ACC112 (cell line): Measurements from ENCODE around the gene KRTAP25-1.

Experiments
- H2AFZ ChIP-seq: fragments of 200-600 bp; sonication (generic); one replicate; pipeline ENCODE4 v1.6.0; 2017; ENCODE audit warnings: antibody characterized with exemption, low read length; ENCODE audit not compliant: unreplicated experiment
- H3K27ac ChIP-seq: fragments of 200-600 bp; sonication (generic); 2 replicates; pipeline ENCODE4 v1.5.1; 2014; ENCODE audit warnings: low read depth, mild to moderate bottlenecking, antibody characterized with exemption, low read length, moderate library complexity
- H3K27me3 ChIP-seq: fragments of 200-600 bp; sonication (generic); 2 replicates; pipeline ENCODE4 v1.6.1; 2014; ENCODE audit warnings: mild to moderate bottlenecking, antibody characterized with exemption, low read length, moderate library complexity, mixed read lengths; ENCODE audit not compliant: insufficient read depth
- H3K36me3 ChIP-seq: fragments of 200-600 bp; sonication (generic); 2 replicates; pipeline ENCODE4 v1.6.1; 2016; ENCODE audit warnings: mild to moderate bottlenecking, antibody characterized with exemption, low read length, moderate library complexity, mixed read lengths; ENCODE audit not compliant: insufficient read depth
- H3K4me1 ChIP-seq: fragments of 200-600 bp; sonication (generic); one replicate; pipeline ENCODE4 v1.6.1; 2016; ENCODE audit warnings: low read length, mixed read lengths; ENCODE audit not compliant: insufficient read depth, unreplicated experiment, control insufficient read depth
- H3K4me3 ChIP-seq: fragments of 200-600 bp; sonication (generic); 2 replicates; pipeline ENCODE4 v1.5.1; 2014; ENCODE audit warnings: mild to moderate bottlenecking, low read depth, low read length
- H3K79me2 ChIP-seq: fragments of 200-600 bp; sonication (generic); one replicate; pipeline ENCODE4 v1.6.0; 2016; ENCODE audit warnings: low read length; ENCODE audit not compliant: control insufficient read depth, unreplicated experiment, insufficient read depth

The KRTAP25-1 gene, protein sequence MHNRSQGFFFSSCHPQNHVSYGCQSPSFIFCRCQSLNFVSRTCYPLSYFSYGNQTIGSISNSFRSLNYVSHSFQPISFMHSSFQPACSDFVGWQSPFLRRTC

DNA sequence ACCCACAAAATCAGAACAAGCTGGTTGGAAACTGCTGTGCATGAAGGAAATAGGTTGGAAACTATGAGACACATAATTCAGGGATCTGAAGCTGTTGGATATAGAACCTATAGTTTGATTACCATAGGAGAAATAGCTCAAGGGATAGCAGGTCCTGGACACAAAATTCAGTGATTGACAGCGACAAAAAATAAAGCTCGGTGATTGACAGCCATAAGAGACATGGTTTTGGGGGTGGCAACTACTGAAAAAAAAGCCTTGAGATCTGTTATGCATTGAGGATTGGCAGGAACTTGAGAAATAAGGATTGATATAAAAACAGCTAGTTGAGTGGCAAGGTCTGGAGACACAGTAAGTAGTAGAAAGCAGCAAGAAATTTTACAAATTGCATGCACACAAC, at the start of gene KRTAP25-1:
Gene KRTAP25-1, minus strand, starts transcription at position 300 of the 400 bp plus-strand sequence. Its CDS starts 24 bp downstream, at position 276.
- H3K36me3 ChIP-seq, result no peaks in the 10 kb centered on the region
- no peak within 1 kb of the TSS for H3K27ac ChIP-seq
- no peak within 1 kb of the TSS for H2AFZ ChIP-seq
- peaks cover 4% of the 10 kb centered on the region; the same call in 1 of the 2 replicates for H3K27me3 ChIP-seq
- H3K4me3 ChIP-seq, result no peak within 1 kb of the TSS
- H3K79me2 ChIP-seq, result no peaks in the 10 kb centered on the region
- H3K4me1 ChIP-seq, result no peaks in the 10 kb centered on the region

DNA sequence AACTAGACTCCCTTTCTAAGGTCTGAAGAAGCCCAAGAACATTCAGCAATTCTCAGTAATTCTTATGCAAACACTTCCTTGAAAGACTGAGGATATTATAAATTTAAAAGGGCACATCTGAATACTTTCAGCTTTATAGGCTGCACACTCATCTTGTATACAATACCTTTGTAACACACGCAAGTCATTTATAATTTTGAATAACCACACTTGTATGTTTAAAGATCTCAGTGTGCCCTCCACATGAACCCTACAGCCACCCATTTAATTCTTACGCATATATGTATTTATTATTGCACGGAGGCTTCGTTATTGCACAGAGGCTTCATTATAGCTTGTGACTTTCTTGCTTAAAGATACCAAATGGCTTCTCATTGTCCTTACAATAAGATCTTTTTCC, 49.4 kb upstream of the KRTAP25-1 start:
- Histone ChIP-seq H3K79me2 (no peaks in the 10 kb centered on the region), H3K4me1 (no peaks in the 10 kb centered on the region), H3K4me3 (no peak overlapping the region), H2AFZ (no peak overlapping the region), H3K27ac (no peak overlapping the region), H3K36me3 (no peaks in the 10 kb centered on the region), H3K27me3 (no peaks in the 10 kb centered on the region)

DNA sequence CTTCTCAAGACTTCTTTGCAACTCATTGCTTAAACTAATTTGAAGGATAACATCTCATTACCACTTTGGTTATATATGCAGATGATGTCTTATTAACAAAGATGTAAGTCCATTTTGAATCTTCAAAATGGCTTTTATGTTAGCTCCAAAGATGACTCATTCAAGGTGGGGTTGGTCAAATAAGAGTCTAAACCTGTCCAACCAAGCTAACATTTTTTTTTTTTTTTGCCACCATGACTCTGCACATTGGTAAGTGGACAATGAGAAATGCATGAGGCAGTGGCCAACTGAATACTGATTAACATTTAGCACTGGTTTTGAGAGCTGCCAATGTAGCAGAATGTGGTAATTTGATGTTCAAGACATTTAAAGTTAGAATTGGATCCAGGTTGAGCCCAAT, 48.5 kb upstream of the KRTAP25-1 start:
- Histone ChIP-seq H3K27ac (no peak overlapping the region), H3K4me3 (no peak overlapping the region), H3K79me2 (no peaks in the 10 kb centered on the region), H3K4me1 (no peaks in the 10 kb centered on the region), H2AFZ (no peak overlapping the region), H3K36me3 (no peaks in the 10 kb centered on the region), H3K27me3 (no peaks in the 10 kb centered on the region)

DNA sequence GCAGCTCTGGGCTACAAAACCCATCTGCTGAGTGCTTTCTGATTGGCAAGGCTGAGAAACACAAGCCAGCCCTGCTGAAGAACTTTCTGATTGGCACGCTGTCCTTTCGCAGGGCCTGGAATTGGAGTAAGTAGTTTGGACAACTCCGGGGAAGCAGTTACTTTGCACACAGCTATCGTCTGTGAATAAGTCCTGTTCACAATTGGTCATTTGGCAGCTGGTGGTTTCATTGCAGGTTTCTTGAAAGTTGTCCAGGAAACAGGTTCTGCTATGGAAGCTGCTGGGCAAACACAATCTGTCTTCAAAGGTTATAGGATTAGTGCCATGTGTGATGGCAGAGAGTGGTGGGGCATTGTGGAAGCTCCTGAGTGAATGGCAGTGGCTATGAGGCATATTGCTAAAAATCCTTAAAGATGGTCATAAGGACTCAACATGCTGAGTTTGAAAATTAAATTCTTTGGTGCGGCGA, 48.0 kb upstream of the KRTAP25-1 start, which contains the start of gene KRTAP27-1:
Gene KRTAP27-1, minus strand, starts transcription at position 419 of the 469 bp plus-strand sequence. Its CDS starts 26 bp downstream, at position 393.
- no peak within 1 kb of the TSS for H2AFZ ChIP-seq
- H3K27ac ChIP-seq, result no peak within 1 kb of the TSS
- no peaks in the 10 kb centered on the region for H3K79me2 ChIP-seq
- H3K4me1 ChIP-seq, result no peaks in the 10 kb centered on the region
- no peak within 1 kb of the TSS for H3K4me3 ChIP-seq
- no peaks in the 10 kb centered on the region for H3K36me3 ChIP-seq
- no peaks in the 10 kb centered on the region for H3K27me3 ChIP-seq

DNA sequence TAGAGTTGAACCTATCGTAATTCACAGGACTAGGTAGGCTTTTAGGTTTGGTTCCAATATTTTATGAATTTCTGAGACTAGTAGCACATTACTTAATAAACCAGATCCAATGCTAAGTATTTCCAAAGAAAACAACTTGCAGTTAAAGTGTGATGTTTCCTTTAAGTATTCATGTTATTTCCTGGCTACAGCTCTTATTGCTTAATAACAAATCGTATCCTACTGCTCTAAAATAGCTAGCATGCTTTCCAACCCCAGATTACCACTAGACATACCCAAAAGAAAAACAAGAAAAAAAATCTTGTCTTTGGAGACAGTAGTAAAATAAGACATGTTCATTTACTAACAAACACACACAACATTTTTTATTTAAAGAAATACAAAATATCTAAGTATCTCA, 47.3 kb upstream of the KRTAP25-1 start:
- H2AFZ ChIP-seq, result no peak overlapping the region
- H3K79me2 ChIP-seq, result no peaks in the 10 kb centered on the region
- no peak overlapping the region for H3K4me3 ChIP-seq
- H3K4me1 ChIP-seq, result no peaks in the 10 kb centered on the region
- H3K27ac ChIP-seq, result no peak overlapping the region
- H3K36me3 ChIP-seq, result no peaks in the 10 kb centered on the region
- H3K27me3 ChIP-seq, result no peaks in the 10 kb centered on the region

DNA sequence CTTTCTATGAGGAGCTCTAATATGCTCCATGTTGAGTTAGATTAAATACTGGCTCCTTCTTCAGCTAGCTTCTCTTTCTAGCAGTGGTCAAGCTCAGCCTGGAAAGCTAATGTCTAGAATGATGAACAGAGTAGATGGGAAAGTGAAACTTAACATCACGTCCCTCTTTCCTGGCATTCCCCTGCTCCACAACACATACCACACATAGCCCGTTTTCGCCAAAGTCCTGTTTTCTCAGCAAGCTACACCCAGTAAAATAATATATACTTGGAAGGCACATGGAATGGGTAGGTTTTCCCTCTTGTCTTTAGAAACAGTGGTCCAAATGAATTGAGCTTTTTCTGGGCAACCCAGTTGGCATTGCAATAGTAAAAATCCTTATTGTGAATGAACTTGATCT, 44.4 kb upstream of the KRTAP25-1 start:
- H3K4me1 ChIP-seq, result no peaks in the 10 kb centered on the region
- peak overlapping the region; percentile 8; the same call in 1 of the 2 replicates for H3K4me3 ChIP-seq
- H3K79me2 ChIP-seq, result no peaks in the 10 kb centered on the region
- H3K27ac ChIP-seq, result no peak overlapping the region
- H3K36me3 ChIP-seq, result no peaks in the 10 kb centered on the region
- H2AFZ ChIP-seq, result no peak overlapping the region
- H3K27me3 ChIP-seq, result no peaks in the 10 kb centered on the region

DNA sequence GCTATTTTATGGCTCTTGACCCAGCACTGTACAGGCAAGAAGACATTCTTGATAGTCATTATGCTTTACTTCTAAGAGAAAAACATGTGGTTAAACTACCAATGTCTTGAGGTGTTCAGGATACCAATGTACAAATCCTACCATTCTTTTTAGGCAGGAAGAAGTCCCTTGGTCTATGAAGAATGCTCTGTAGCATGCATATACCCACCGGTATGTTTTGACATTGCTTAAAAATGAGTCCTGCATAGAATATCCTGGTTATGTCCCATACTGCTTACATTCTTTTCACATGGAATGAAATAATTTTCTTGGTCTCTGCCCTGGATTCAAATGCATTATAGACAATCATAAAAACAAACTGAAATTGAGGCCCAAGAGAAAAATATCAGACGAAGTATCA, 43.4 kb upstream of the KRTAP25-1 start:
- no peak overlapping the region for H2AFZ ChIP-seq
- H3K4me3 ChIP-seq, result no peak overlapping the region
- H3K36me3 ChIP-seq, result no peaks in the 10 kb centered on the region
- H3K27ac ChIP-seq, result no peak overlapping the region
- no peaks in the 10 kb centered on the region for H3K4me1 ChIP-seq
- H3K27me3 ChIP-seq, result no peaks in the 10 kb centered on the region
- no peaks in the 10 kb centered on the region for H3K79me2 ChIP-seq

DNA sequence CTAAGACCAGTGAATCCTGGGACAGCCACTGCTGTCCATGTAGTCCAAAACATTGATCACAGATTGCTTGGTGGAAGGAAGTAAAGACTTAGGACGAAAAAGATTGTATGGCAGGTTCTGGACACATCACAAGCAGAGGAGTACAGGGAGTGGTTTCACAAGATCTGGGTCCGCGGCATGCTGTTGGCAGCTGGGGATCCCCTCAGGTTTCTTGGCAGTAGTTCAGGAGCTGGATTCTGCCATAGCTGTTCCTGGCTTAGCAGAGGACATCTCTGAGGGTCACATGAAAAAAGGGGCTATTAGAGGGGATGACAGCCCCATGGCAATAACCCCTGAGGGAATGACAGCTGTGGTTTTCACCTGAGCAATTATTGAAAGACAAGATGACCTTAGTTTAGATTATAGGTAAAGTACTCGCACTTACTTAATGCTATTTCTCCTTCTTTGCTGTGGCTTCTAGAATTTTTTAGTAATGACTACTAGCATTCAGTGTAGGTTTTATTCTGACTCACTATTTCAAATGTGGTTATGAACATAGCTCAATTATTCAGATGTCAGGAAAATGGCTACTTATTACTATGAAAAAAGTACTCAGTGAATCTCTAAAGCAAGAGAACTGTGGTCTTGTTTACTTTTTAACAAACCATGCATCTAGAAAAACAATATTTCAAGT, 40.0 kb upstream of the KRTAP25-1 start:
- H3K4me1 ChIP-seq, result no peaks in the 10 kb centered on the region
- no peak overlapping the region for H3K27ac ChIP-seq
- H3K27me3 ChIP-seq, result no peaks in the 10 kb centered on the region
- no peaks in the 10 kb centered on the region for H3K79me2 ChIP-seq
- no peak overlapping the region for H3K4me3 ChIP-seq
- H2AFZ ChIP-seq, result no peak overlapping the region
- no peaks in the 10 kb centered on the region for H3K36me3 ChIP-seq

DNA sequence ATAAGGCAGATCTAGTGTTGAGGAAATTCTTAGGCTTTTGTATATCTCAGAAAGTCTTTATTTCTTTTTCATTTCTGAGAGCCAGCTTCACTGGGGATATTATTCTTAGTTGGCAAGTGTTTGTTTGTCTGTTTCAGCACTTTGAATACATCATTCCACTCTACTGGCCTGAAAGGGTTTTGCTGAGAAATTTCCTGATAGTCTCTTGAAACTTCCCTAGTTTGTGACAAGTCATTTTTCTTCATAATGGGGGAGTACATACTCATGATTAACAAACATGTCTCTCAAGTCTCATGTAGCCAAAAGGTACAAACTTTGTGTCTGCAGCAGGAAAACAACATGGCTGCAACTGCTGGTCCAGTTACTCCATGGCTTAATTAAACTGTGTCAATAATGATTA, 37.1 kb upstream of the KRTAP25-1 start:
- H3K4me3 ChIP-seq, result no peak overlapping the region
- H3K27ac ChIP-seq, result no peak overlapping the region
- no peaks in the 10 kb centered on the region for H3K4me1 ChIP-seq
- H3K36me3 ChIP-seq, result no peaks in the 10 kb centered on the region
- H3K27me3 ChIP-seq, result no peaks in the 10 kb centered on the region
- no peaks in the 10 kb centered on the region for H3K79me2 ChIP-seq
- no peak overlapping the region for H2AFZ ChIP-seq

DNA sequence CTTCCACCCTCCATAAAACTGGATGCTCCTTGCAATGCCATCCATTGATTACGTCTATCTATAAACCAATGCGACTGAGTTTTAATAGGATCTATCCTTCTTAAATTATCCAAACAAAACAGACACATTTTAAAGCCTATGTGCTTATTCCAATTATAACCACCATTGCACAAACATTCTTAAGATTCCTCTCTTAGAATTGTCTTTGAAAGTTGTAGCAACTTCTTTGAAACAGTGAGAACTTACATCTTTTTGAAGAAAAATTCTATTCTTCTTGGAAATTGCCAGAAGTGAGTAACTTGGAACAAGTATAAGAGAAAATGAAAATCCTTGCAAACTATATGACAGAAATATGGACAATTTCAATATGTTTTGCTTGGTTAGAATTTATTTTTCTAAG, 30.9 kb upstream of the KRTAP25-1 start, which contains the start of gene KRTAP26-1:
Gene KRTAP26-1, minus strand, starts transcription at position 101 of the 400 bp plus-strand sequence. CDS start 280 bp downstream, outside the sequence.
- Histone ChIP-seq H3K79me2 (no peaks in the 10 kb centered on the region), H3K4me3 (no peak within 1 kb of the TSS), H2AFZ (no peak within 1 kb of the TSS), H3K27ac (no peak within 1 kb of the TSS), H3K27me3 (no peaks in the 10 kb centered on the region; the same call in 1 of the 2 replicates), H3K4me1 (no peaks in the 10 kb centered on the region), H3K36me3 (no peaks in the 10 kb centered on the region)

DNA sequence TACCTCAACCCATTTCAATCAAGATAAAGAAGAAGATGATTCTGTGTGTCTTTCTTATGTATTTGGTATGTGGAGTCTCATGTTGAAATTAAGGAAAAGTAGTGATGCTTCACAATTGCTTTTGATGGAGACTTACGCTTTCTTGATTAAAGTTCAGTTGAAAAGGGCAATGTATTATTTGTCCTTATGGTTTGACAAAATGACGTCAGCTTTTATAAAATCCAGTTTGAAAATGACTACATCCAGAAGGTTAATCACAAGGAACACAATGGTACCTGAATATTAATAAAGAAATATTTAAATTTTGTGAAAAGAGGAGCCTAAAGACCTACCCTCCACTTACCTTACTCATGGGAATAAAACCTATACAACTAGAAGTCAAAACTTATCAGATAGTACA, 26.4 kb upstream of the KRTAP25-1 start:
- Histone ChIP-seq H3K79me2 (no peaks in the 10 kb centered on the region), H2AFZ (no peak overlapping the region), H3K36me3 (no peaks in the 10 kb centered on the region), H3K27ac (no peak overlapping the region), H3K27me3 (no peaks in the 10 kb centered on the region; the same call in 1 of the 2 replicates), H3K4me1 (no peaks in the 10 kb centered on the region), H3K4me3 (no peak overlapping the region)
